IgD-negative memory B cell (primary cell): ENCODE data around the gene ACBD3. TPM values are rescaled to one million over a fixed set of nuclear protein-coding genes. Genes with fewer than 3 reads are reported as not detected.

Experiments
- H3K27ac Mint-ChIP-seq, 3 donors: one replicate each; pipeline ENCODE4 v1.8.0; 2020 to 2022; ENCODE audit warnings: mild to moderate bottlenecking in 3 of 3, mixed read lengths in 3 of 3, moderate library complexity in 1 of 3
- H3K27me3 Mint-ChIP-seq: one replicate; pipeline ENCODE4 v1.8.0; 2021; ENCODE audit warnings: mixed read lengths
- H3K36me3 Mint-ChIP-seq: one replicate; pipeline ENCODE4 v1.8.0; 2020; ENCODE audit warnings: mild to moderate bottlenecking, mixed read lengths
- H3K4me1 Mint-ChIP-seq, 3 donors: one replicate each; pipeline ENCODE4 v1.8.0; 2020 to 2022; ENCODE audit warnings: mixed read lengths in 3 of 3, mild to moderate bottlenecking in 1 of 3
- H3K4me3 Mint-ChIP-seq, 4 donors: one replicate each; pipeline ENCODE4 v1.8.0; 2020 to 2022; ENCODE audit warnings: mild to moderate bottlenecking in 4 of 4, mixed read lengths in 4 of 4, moderate library complexity in 3 of 4
- H3K9me3 Mint-ChIP-seq, 3 donors: one replicate each; pipeline ENCODE4 v1.8.0; 2020 to 2021; ENCODE audit warnings: mixed read lengths in 3 of 3, mild to moderate bottlenecking in 1 of 3
- polyA plus RNA-seq: library from polyadenylated mRNA; unstranded; fragments of 300-500 nt; fragmentation: Illumina TruSeq; gene quantifications from one replicate; pipeline ENCODE4 v1.2.3, GENCODE V29; 2021

The ACBD3 gene
- polyA plus RNA-seq, result 41.3 TPM

DNA sequence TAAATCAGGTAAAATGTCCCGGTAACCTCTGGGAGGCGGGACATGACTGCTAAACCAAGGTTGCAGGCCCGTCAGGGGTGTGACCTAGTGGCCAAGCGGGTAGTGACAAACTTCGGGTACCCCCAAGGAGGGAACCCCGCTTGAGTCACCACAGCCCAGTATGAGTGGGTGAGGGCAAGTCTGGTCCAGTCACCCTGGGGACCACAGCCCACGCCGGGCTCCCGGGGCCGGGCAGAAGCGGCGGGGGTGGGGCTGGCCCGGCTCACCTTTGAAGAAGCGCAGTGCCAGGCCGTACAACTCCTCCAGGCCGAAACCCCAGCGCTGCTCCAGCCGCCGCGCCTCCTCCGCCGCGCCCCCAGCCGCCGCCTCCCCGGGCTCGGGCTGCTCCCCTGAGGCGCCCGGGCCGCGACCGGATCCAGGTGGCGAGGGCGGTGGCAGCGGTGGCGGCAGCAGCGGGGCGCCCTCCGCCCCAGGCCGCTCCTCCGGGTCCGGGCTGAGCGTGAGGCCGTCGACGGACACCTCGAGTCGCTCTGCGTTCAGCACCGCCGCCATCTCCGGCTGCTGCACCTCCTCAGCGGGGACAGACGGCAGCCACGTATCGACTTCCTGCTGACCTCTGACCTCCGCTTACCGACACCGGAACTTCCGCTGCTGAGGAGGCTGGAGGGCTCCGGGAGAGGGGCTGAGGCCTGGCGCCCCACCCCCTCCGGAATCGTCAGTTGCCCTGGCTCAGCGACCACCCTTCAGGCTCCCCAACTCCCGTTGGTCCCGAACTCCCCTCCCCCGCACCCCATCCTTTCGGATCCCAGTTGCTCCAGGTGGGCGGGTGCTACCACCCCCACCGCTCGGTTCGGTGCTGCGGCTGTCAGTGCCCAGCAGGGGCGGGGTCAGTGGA, at the start of gene ACBD3:
ACBD3 (minus strand) TSS at position 618 of the 895 bp plus-strand sequence; CDS start at position 552, 66 bp downstream.
- peak within 1 kb of the TSS; percentile 89 to 96 (median 95) for H3K27ac Mint-ChIP-seq
- peaks cover 30 to 38% (median 33%) of the 10 kb centered on the region in 3 donors for H3K4me1 Mint-ChIP-seq
- H3K9me3 Mint-ChIP-seq, result no peaks in the 10 kb centered on the region

DNA sequence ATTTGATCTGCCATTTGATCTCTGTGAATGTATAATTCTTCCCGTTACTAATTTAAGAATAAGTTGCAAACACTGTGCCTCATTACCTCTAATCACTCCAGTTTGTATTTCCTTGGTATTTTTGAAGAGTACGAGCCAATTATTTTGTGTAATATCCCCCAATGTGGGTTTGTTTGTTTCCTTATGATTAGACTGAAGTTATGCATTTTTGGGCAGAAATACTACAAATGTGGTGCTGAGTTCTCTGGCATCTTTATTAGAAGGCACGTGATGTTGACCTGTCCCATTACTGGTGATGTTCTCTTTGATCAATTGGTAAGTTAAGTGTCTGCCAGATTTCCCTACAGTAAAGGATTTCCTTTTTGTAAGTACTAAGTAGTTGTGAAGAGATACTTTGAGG, 47.3 kb upstream of the ACBD3 start:
- peaks cover 7% of the 10 kb centered on the region for H3K36me3 Mint-ChIP-seq
- no peaks in the 10 kb centered on the region for H3K9me3 Mint-ChIP-seq
- H3K4me3 Mint-ChIP-seq, result peak overlapping the region in 3 of 4 donors; percentile 1 to 76 (median 33)
- no peaks in the 10 kb centered on the region for H3K27me3 Mint-ChIP-seq
- H3K27ac Mint-ChIP-seq, result peak overlapping the region in 1 of 3 donors; percentile 55
- H3K4me1 Mint-ChIP-seq, result peaks cover 7 to 10% (median 7%) of the 10 kb centered on the region in 3 donors

More for the DNA sequence above, at the start of gene ACBD3:
- Mint-ChIP-seq H3K36me3 (no peaks in the 10 kb centered on the region), H3K4me3 (peak within 1 kb of the TSS; percentile 95 to 97 (median 96)), H3K27me3 (no peaks in the 10 kb centered on the region)

DNA sequence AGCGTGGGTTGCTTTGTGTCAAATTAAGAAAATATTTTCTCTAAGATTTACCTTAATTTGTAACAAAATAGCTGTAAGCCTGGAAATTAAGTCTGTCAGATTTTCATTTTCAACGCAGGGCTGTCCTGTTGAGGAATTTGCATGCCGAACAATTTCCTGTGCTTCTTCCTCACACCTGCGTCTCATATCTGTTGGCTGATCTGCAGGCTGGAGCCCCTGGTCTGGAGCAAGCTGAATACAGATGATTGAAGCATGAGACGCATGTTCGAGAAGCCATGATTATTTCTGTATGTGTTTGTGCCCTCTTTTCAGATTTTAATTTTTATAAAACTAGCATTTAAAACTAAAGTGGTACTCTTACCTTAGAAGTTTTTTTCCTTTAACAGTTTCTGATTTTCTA, 46.8 kb upstream of the ACBD3 start:
- peaks cover 7 to 10% (median 7%) of the 10 kb centered on the region in 3 donors for H3K4me1 Mint-ChIP-seq
- no peaks in the 10 kb centered on the region for H3K9me3 Mint-ChIP-seq
- H3K27ac Mint-ChIP-seq, result peak overlapping the region in 1 of 3 donors; percentile 23
- H3K4me3 Mint-ChIP-seq, result peak overlapping the region in 2 of 4 donors; percentile 81 to 88
- no peaks in the 10 kb centered on the region for H3K27me3 Mint-ChIP-seq
- H3K36me3 Mint-ChIP-seq, result peaks cover 7% of the 10 kb centered on the region

DNA sequence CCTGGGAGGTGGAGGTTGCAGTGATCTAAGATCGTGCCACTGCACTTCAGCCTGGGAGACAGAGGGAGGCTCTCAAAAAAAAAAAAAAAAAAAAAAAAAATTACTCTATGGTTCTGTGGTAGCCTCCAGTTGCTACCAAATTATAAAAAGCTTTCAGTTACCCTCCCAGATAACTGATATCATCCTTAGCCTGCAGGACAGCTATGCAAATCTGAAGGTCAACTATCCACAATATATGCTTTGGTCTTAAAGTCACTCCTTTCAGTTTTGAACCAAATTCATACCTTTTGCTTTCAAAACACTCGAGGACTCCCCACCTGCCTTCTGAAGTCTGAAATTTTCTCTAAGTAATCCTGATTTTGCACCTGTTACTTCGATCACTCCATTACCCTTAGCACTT, 40.1 kb upstream of the ACBD3 start:
- no peak overlapping the region for H3K27ac Mint-ChIP-seq
- no peaks in the 10 kb centered on the region for H3K36me3 Mint-ChIP-seq
- no peaks in the 10 kb centered on the region for H3K9me3 Mint-ChIP-seq
- peaks cover 3 to 10% (median 5%) of the 10 kb centered on the region in 3 donors for H3K4me1 Mint-ChIP-seq
- peak overlapping the region in 1 of 4 donors; percentile 60 for H3K4me3 Mint-ChIP-seq
- H3K27me3 Mint-ChIP-seq, result no peaks in the 10 kb centered on the region

DNA sequence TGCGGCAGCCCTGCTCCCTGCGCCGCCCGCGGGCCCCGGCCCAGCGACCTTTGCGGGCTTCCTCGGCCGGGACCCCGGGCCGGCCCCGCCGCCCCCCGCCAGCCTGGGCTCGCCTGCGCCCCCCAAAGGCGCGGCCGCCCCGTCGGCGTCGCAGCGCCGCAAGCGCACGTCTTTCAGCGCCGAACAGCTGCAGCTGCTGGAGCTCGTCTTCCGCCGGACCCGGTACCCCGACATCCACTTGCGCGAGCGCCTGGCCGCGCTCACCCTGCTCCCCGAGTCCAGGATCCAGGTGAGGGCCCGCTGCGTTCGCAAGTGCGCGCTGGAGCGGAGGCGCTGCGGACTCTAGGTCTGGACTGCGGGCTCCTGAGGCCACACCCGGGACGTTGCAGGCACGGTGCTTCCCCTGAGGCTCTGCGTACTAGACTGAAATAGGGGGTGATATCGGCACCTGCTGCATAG, 37.3 kb upstream of the ACBD3 start:
- H3K4me3 Mint-ChIP-seq, result peak overlapping the region; percentile 89 to 96 (median 92)
- H3K4me1 Mint-ChIP-seq, result peaks cover 7 to 14% (median 10%) of the 10 kb centered on the region in 3 donors
- peak overlapping the region in 1 of 3 donors; percentile 78 for H3K27ac Mint-ChIP-seq
- H3K36me3 Mint-ChIP-seq, result no peaks in the 10 kb centered on the region
- H3K27me3 Mint-ChIP-seq, result no peaks in the 10 kb centered on the region
- H3K9me3 Mint-ChIP-seq, result no peaks in the 10 kb centered on the region

DNA sequence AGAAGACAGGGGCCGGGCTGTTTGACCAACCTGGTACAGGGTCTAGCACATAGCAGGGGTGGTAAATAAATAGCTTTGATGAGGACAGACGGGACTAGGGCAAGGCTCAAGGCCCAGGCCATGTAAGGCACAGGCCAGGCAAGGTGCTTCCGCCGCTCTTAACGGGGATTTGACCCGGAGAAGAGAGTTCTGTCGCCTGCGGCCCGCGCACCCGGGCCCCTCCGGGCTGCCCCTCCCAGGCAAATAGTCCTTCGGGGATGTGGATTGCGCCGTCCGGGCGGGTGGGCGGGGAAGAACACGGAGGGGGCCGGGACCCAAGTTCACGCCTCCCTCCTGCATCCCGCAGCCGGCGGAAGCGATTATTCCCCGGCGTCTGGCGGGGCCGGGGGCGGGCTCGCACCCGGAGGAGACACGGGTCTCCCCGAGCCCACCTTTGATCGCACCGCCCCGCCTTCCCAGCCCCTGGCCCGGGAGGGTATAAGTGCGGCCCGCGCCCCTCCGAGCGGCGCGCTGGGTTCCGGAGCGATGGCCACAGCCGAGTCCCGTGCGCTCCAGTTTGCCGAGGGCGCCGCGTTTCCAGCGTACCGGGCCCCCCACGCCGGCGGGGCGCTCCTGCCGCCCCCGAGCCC, 36.7 kb upstream of the ACBD3 start, which contains the start of gene MIXL1:
MIXL1 (plus strand) TSS at position 508 of the 629 bp plus-strand sequence; CDS start at position 526, 18 bp downstream.
- H3K4me1 Mint-ChIP-seq, result peaks cover 7 to 14% (median 10%) of the 10 kb centered on the region in 3 donors
- H3K4me3 Mint-ChIP-seq, result peak within 1 kb of the TSS; percentile 89 to 96 (median 92)
- no peaks in the 10 kb centered on the region for H3K27me3 Mint-ChIP-seq
- no peaks in the 10 kb centered on the region for H3K36me3 Mint-ChIP-seq
- peak within 1 kb of the TSS in 2 of 3 donors; percentile 42 to 78 for H3K27ac Mint-ChIP-seq
- H3K9me3 Mint-ChIP-seq, result no peaks in the 10 kb centered on the region

DNA sequence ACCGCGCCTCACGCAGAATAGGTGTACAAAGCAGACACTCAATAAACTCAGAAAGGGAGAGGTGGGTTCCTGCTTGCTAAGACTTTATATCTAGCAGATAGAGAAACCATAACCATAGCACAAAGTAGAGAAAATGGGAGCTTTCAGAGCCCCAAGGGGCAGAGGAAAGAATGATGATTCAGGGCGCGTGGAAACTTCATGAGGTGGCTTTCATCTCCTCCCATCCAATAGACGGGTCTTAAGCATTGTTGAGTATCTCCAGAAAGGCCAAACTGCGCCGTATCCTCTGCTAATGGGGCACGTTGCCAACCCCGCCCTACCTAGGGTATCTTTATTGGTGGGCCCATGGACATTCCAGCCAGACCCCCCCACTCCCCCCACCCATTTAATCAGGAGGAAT, 36.1 kb upstream of the ACBD3 start:
- H3K9me3 Mint-ChIP-seq, result no peaks in the 10 kb centered on the region
- H3K27ac Mint-ChIP-seq, result peak overlapping the region in 1 of 3 donors; percentile 42
- peaks cover 7 to 14% (median 10%) of the 10 kb centered on the region in 3 donors for H3K4me1 Mint-ChIP-seq
- H3K27me3 Mint-ChIP-seq, result no peaks in the 10 kb centered on the region
- no peaks in the 10 kb centered on the region for H3K36me3 Mint-ChIP-seq
- H3K4me3 Mint-ChIP-seq, result peak overlapping the region; percentile 68 to 84 (median 76)

DNA sequence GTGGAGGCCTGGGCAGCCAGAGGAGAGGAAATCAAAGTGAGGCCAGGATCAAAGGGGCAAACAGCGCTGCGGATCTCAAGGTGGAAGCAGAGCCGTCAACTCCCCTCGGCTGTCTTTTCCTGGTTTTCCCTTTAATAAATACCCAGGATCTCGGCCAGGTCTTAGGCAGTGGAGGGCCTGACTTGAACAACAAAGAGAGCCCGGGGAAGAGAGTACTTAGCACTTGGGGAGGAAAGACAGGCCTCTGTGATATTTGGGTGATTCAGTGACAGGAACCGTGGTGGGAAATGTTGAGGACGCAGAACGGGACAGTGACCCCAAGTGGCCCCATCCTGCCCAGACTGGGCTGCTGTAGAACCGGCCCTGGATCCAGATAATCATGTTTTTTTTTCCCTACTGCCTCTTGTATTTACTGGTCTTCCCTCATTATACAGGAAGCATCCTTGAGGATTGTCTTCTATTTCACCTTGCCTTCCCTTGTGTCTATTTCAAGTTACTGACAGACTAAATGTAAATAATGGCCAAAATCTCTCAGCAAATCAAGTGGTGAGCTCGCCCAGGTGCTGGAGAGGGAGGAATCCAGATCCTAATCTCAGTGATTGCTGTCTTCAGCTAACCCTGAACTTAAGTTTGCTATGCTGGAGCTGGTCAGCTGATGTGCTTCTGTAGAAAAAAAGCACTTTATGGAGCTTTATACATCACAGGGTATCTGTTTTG, 34.1 kb upstream of the ACBD3 start:
- peak overlapping the region in 1 of 4 donors; percentile 24 for H3K4me3 Mint-ChIP-seq
- H3K9me3 Mint-ChIP-seq, result no peaks in the 10 kb centered on the region
- peaks cover 10 to 14% (median 11%) of the 10 kb centered on the region in 3 donors for H3K4me1 Mint-ChIP-seq
- H3K27ac Mint-ChIP-seq, result peak overlapping the region in 2 of 3 donors; percentile 28 to 31
- H3K27me3 Mint-ChIP-seq, result no peaks in the 10 kb centered on the region
- no peaks in the 10 kb centered on the region for H3K36me3 Mint-ChIP-seq

DNA sequence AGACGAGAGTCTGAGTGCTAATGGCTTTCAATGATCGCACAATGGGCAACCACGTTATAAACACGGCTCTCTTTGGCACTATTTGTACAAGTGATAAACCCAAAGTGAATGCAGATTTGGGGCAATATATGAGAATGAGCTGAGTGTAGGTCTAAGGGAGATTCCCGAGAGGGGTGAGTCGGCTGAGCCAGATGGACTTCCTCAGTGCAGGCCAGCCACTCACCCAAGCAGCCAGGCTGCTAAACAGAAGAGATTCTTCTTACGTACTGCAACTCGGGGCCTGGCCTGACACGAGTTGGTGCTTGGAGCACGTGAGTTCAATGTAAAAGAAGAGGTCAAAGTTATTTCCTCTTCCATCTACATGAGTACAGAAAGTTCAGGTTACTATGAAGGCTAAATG, 30.7 kb upstream of the ACBD3 start:
- Mint-ChIP-seq H3K27ac (no peak overlapping the region), H3K4me1 (peaks cover 11 to 16% (median 12%) of the 10 kb centered on the region in 3 donors), H3K4me3 (no peak overlapping the region), H3K9me3 (no peaks in the 10 kb centered on the region), H3K27me3 (no peaks in the 10 kb centered on the region), H3K36me3 (no peaks in the 10 kb centered on the region)

DNA sequence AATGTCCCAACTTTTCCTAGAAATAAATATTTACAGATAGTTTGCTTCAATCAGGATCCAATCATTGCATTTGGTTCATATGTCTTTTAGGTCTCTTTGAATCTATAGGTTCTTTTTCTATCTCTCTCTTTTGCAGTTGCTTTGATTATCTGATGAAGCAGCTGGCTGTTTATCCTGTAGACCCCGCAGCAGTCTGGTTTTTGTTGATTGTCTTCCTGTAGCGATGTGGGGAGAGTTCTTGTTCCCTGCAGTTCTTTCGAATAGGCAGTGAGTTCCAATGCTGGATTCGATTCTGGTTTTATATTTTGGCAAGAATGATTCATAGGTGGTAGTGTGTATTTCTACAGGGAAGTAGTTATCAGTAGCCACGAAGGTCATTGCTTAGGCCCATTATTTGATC, 29.5 kb upstream of the ACBD3 start:
- H3K27ac Mint-ChIP-seq, result no peak overlapping the region

DNA sequence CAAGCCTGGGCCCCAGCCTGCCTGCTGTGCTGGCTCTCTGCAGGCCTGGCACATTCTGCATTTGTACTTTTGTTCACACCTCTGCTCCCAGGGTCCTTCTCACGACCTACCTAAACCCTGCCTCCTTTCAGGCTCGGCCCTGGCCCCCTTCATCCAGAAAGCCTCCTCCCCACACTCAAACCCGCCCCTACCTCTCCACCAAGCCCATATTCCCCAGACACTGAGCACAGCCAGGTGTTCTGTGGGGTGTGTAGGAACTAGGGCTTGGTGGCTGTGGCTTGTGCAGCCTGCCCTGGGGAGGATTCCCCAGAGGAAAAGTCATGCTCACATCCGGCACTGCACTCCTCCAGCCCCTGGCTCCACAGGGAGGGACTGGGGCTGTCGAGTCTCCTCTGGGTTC, 28.7 kb upstream of the ACBD3 start:
- Mint-ChIP-seq H3K27me3 (no peaks in the 10 kb centered on the region), H3K4me1 (peaks cover 10 to 12% (median 12%) of the 10 kb centered on the region in 3 donors), H3K36me3 (no peaks in the 10 kb centered on the region), H3K9me3 (no peaks in the 10 kb centered on the region), H3K4me3 (peak overlapping the region in 1 of 4 donors; percentile 82), H3K27ac (no peak overlapping the region)

More for the DNA sequence above, 29.5 kb upstream of the ACBD3 start:
- Mint-ChIP-seq H3K27me3 (no peaks in the 10 kb centered on the region), H3K36me3 (no peaks in the 10 kb centered on the region), H3K4me3 (no peak overlapping the region), H3K9me3 (no peaks in the 10 kb centered on the region), H3K4me1 (peaks cover 11 to 14% (median 12%) of the 10 kb centered on the region in 3 donors)

DNA sequence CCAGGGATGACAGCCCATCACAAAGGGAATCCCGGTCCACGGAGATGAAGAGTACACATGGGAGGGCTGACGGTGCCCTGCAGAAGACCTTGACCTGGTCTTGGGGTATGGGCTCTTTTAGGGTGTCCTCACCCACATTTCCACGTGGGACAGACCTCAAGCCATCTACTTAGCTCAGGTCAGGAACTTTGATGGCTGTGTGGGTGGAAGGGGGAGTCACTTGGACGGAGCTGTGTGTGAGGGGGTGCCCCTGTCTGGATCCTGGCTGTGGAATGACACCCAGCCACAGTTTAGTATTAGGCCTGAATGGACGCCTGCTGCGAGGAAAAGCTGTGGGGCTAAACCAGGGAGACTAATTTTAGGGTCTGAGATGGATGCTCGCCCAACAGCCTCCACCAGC, 26.0 kb upstream of the ACBD3 start:
- Mint-ChIP-seq H3K27ac (no peak overlapping the region), H3K4me1 (peaks cover 7 to 12% (median 8%) of the 10 kb centered on the region in 3 donors), H3K4me3 (no peak overlapping the region), H3K36me3 (no peaks in the 10 kb centered on the region), H3K9me3 (no peaks in the 10 kb centered on the region), H3K27me3 (no peaks in the 10 kb centered on the region)

DNA sequence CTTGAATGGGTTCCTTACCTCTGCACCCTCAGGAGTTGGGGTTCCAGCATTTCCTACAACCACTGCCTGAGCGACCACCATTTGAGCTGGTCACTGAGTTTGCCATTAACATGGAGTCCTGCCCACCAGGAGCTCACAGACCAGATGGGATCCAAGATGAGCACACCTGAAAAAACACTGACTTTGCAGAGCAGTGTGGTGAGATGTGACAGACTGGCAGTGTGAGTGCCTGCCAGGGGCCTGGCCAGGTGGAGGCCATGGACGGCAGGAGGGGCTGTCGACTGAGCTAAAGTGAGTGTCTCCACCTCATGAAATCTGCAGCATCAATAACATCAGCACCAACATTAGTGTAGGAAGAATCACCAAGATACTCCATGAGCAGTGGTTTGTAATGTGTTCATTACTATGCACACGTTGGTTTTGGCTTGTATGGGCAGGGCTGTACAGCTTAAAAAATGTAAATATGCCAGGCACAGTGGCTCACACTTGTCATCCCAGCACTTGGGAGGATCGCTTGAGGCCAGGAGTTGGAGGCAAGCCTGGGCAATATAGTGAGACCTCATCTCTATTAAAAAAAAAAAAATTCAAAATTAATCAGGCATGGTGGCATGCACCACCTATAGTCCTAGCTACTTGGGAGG, 24.8 kb upstream of the ACBD3 start:
- Mint-ChIP-seq H3K4me1 (peaks cover 5 to 11% (median 8%) of the 10 kb centered on the region in 3 donors), H3K27me3 (no peaks in the 10 kb centered on the region), H3K27ac (peak overlapping the region in 1 of 3 donors; percentile 53), H3K4me3 (no peak overlapping the region), H3K36me3 (no peaks in the 10 kb centered on the region), H3K9me3 (no peaks in the 10 kb centered on the region)

DNA sequence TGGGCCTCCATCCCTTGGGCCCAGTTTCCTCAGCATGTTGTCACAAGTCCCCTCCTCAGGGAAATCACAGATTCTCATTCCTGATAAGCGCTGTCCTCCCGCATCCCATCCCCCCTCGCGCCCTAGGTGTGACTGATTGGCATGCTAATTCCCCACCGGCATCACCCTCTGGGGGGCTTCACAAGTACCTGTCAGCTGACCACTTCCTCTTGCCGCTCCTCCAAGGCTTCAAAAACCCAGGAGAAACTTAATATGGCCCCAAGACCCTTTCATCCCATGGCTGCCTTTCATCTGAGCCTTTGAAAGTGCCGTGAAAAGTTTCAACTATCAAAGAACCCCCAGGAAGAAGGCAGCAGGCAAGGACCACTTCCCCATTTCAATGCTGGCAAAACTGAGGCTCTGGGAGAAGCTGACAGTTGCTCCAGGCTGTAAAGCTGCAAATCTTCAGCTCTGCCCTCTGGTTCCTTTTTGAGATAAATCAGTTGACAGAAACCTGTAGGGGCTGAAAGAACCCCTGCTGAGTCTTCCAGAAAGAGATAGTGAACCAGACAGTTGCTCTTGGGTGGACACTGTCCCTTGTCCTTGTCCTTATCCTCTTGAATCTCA, 24.1 kb upstream of the ACBD3 start:
- Mint-ChIP-seq H3K4me1 (peaks cover 5 to 7% (median 6%) of the 10 kb centered on the region in 3 donors), H3K36me3 (no peaks in the 10 kb centered on the region), H3K9me3 (no peaks in the 10 kb centered on the region), H3K4me3 (peak overlapping the region in 1 of 4 donors; percentile 21), H3K27me3 (no peaks in the 10 kb centered on the region), H3K27ac (no peak overlapping the region)
